AG04450 (cell line): ENCODE measurements around the gene SELENBP1. TPM values are rescaled to one million over a fixed set of nuclear protein-coding genes. Genes with fewer than 3 reads are reported as not detected.
A peak's percentile ranks its signal among the peaks of the same experiment; 100 is the strongest.
"Not testable (repeated sequence)": the region's sequence is repeated elsewhere in the genome, so short reads cannot be mapped to it uniquely, and the experiment has no call there.

Experiments
- CTCF ChIA-PET: fragments of 300-600, 350-600 bp; formaldehyde crosslinking; extraction: SDS; loops from one replicate; lab custom pipeline; 2022; ENCODE audit warnings: antibody characterized with exemption, inconsistent platforms; lab: Charles Lee
- POLR2A ChIA-PET: fragments of 350-600 bp; formaldehyde crosslinking; extraction: SDS; loops from one replicate; lab custom pipeline; 2021; ENCODE audit warnings: antibody characterized with exemption, inconsistent platforms; lab: Yijun Ruan, JAX
- DNase-seq: peaks from one replicate; pipeline ENCODE4 v3.0.0-alpha.2; 2011; ENCODE audit warnings: low read depth, low spot score
- H3K27ac ChIP-seq: one replicate; pipeline ENCODE4 v1.5.1; 2012; ENCODE audit warnings: low read depth, low read length, control low read depth
- H3K27me3 ChIP-seq: one replicate; pipeline ENCODE4 v1.6.0; 2012; ENCODE audit warnings: low read length; ENCODE audit not compliant: control insufficient read depth, insufficient read depth
- H3K4me3 ChIP-seq: 2 replicates; pipeline ENCODE4 v1.5.1; 2011; ENCODE audit warnings: mild to moderate bottlenecking, low read depth, low read length, control low read depth
- H3K9me3 ChIP-seq: 2 replicates; pipeline ENCODE4 v1.5.1; 2012; ENCODE audit warnings: low read length; ENCODE audit not compliant: control insufficient read depth, insufficient read depth
- CTCF ChIP-seq: IDR thresholded peaks from 2 replicates; pipeline ENCODE4 v1.5.1; 2011; ENCODE audit warnings: low read depth, low read length, control low read depth, inconsistent platforms
- polyA plus RNA-seq: library from polyadenylated mRNA; depleted of rRNA; stranded (reverse); fragments of >200 nt; gene quantifications from 2 replicates; pipeline ENCODE4 v1.2.3, GENCODE V29; 2011

The SELENBP1 gene
- polyA plus RNA-seq, 1 experiment = 85.0 TPM

GRCh38 chr1:151361883-151362282 is 10.6 kb downstream of the SELENBP1 start:
- POLR2A ChIA-PET = interaction anchor here (1.1 kb wide), 1 partner anchor 9 kb away, joined by 3 read pairs; no protein-coding TSS in a partner anchor

GRCh38 chr1:151356696-151357095 is 15.8 kb downstream of the SELENBP1 start:
- CTCF ChIA-PET = interaction anchor here (6.4 kb wide), 1 partner anchor 16 kb away, joined by 38 read pairs; no protein-coding TSS in a partner anchor
- TF ChIP-seq CTCF = no peak
- Histone ChIP-seq H3K9me3 (peaks cover 10% of the 10 kb centered on the region), H3K27ac (no peak overlapping the region), H3K4me3 (no peak overlapping the region), H3K27me3 (no peaks in the 10 kb centered on the region)
- POLR2A ChIA-PET = interaction anchor here (0.6 kb wide), 2 partner anchors 15 to 86 kb away, joined by 3 read pairs; no protein-coding TSS in a partner anchor
- no peak for DNase-seq

More at GRCh38 chr1:151361883-151362282, 10.6 kb downstream of the SELENBP1 start:
- Histone ChIP-seq H3K4me3 (no peak overlapping the region), H3K9me3 (peaks cover 11% of the 10 kb centered on the region), H3K27me3 (no peaks in the 10 kb centered on the region), H3K27ac (no peak overlapping the region)
- CTCF ChIA-PET = no interaction called here
- no peak for DNase-seq
- no peak for TF ChIP-seq CTCF

- no peak for DNase-seq
- Histone ChIP-seq H3K9me3 (peaks cover 18% of the 10 kb centered on the region), H3K27ac (no peak overlapping the region), H3K4me3 (no peak overlapping the region), H3K27me3 (no peaks in the 10 kb centered on the region)
- ChIA-PET POLR2A (interaction anchor here (0.6 kb wide), 1 partner anchor 27 kb away, joined by 3 read pairs; no protein-coding TSS in a partner anchor), CTCF (interaction anchor here (0.6 to 6.4 kb wide), 5 partner anchors 12 to 190 kb away, joined by 3 to 38 read pairs (median 3); no protein-coding TSS in a partner anchor)
- TF ChIP-seq CTCF = no peak
Measured at GRCh38 chr1:151352021-151352718, 20.3 kb downstream of the SELENBP1 start.

- not testable (repeated sequence) for H3K27me3 ChIP-seq, H3K4me3 ChIP-seq, H3K27ac ChIP-seq, DNase-seq
- POLR2A ChIA-PET = interaction anchor here (0.7 kb wide), 1 partner anchor 49 kb away, joined by 3 read pairs; the partner anchor contains the start of gene PSMB4
- CTCF ChIA-PET = interaction anchor here (0.6 to 3.4 kb wide), 2 partner anchors 10 to 69 kb away, joined by 4 to 25 read pairs; no protein-coding TSS in a partner anchor
- H3K9me3 ChIP-seq = peaks cover 18% of the 10 kb centered on the region
Measured at GRCh38 chr1:151350323-151350722, 22.2 kb downstream of the SELENBP1 start.

GRCh38 chr1:151347523-151348246 is 24.8 kb downstream of the SELENBP1 start:
- Histone ChIP-seq H3K27ac (peak overlapping the region; percentile 73), H3K9me3 (peaks cover 18% of the 10 kb centered on the region), H3K4me3 (peak overlapping the region; percentile 46), H3K27me3 (no peaks in the 10 kb centered on the region)
- TF ChIP-seq CTCF = no peak
- POLR2A ChIA-PET = interaction anchor here (0.7 kb wide), 2 partner anchors 51 to 56 kb away, joined by 3 read pairs; no protein-coding TSS in a partner anchor
- CTCF ChIA-PET = interaction anchor here (0.9 kb wide), 1 partner anchor 66 kb away, joined by 3 read pairs; the partner anchor contains the start of gene ZNF687
- DNase-seq = no peak
